ENCODE results near the gene BLACAT1.
"Not testable (repeated sequence)": the region's sequence is repeated elsewhere in the genome, so short reads cannot be mapped to it uniquely, and the experiment has no call there.

The BLACAT1 gene

DNA sequence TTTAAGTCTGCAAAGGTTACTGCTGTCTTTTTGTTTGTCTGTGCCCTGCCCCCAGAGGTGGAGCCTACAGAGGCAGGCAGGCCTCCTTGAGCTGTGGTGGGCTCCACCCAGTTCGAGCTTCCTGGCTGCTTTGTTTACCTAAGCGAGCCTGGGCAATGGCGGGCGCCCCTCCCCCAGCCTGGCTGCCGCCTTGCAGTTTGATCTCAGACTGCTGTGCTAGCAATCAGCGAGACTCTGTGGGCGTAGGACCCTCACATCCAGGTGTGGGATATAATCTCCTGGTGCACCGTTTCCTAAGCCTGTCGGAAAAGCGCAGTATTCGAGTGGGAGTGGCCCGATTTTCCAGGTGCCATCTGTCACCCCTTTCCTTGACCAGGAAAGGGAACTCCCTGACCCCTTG lies 49.6 kb downstream of the BLACAT1 start:
- DNase-seq: not testable (repeated sequence)
